Head of caudate nucleus (tissue), 42 donors: Measurements from ENCODE around the gene PHF14.
"Not testable (repeated sequence)": the region's sequence is repeated elsewhere in the genome, so short reads cannot be mapped to it uniquely, and the experiment has no call there.

Experiments
- DNase-seq, 42 donors: peaks; one replicate each; pipeline versions ENCODE4 v3.0.0 to v3.0.0-alpha.2; 2020 to 2021; ENCODE audit warnings: mixed read lengths in 7 of 42
- intact Hi-C: fragments of 100-400 bp; cut with DNase I; formaldehyde crosslinking; loops from one replicate; pipeline ENCODE4 v1.15.0; 2022

Gene PHF14, protein sequence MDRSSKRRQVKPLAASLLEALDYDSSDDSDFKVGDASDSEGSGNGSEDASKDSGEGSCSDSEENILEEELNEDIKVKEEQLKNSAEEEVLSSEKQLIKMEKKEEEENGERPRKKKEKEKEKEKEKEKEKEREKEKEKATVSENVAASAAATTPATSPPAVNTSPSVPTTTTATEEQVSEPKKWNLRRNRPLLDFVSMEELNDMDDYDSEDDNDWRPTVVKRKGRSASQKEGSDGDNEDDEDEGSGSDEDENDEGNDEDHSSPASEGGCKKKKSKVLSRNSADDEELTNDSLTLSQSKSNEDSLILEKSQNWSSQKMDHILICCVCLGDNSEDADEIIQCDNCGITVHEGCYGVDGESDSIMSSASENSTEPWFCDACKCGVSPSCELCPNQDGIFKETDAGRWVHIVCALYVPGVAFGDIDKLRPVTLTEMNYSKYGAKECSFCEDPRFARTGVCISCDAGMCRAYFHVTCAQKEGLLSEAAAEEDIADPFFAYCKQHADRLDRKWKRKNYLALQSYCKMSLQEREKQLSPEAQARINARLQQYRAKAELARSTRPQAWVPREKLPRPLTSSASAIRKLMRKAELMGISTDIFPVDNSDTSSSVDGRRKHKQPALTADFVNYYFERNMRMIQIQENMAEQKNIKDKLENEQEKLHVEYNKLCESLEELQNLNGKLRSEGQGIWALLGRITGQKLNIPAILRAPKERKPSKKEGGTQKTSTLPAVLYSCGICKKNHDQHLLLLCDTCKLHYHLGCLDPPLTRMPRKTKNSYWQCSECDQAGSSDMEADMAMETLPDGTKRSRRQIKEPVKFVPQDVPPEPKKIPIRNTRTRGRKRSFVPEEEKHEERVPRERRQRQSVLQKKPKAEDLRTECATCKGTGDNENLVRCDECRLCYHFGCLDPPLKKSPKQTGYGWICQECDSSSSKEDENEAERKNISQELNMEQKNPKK

DNA sequence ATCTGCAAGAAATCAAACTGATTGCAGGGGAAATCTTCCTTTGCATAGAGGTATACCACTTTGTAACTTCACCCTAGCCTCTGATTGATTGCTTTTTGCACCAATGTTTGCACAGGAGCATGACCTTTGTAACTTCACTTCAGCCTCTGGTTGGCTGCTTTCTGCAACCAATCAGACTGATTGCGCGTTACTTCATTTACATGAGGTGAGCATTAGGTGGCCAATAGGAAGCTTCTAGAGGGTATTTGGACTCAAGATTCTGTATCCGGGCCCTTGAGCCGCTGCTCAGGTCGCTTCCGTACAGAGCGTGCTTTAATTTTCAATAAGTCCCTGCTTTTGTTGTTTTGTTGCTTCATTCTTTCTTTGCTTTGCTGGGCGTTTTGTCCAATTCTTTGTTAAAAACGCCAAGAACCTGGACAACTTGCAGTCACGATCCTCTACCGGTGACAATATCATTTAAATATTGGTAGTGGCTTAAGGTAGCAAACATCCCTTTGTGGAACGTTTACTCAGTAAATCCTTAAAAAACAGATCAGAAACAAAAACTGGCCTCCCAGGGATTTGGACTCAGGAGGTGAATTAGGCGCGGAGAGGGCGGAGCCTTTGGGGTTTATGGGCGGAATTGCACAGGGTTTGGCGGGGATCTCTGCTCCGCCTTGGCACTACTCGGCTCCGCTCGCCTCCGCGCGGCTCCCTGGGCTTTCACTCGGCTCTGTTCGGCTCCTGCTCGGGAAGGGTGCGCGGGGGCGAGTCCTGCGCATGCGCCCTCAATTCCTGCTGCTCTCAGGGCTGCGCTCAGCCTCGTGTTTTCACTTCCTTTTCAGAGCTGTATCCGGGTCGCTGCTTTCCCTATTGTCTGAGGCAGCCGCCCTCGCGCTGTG, at the start of gene PHF14:
TSS of gene PHF14 (plus strand) at position 812 of the 881 bp plus-strand sequence. CDS start 452 bp downstream, outside the sequence.
- DNase-seq, result peak; percentile 93 to 99 (median 97)
- intact Hi-C loops, result loop anchor here (2.0 kb wide), 1 partner anchor 32 kb away; a partner anchor contains a TSS

DNA sequence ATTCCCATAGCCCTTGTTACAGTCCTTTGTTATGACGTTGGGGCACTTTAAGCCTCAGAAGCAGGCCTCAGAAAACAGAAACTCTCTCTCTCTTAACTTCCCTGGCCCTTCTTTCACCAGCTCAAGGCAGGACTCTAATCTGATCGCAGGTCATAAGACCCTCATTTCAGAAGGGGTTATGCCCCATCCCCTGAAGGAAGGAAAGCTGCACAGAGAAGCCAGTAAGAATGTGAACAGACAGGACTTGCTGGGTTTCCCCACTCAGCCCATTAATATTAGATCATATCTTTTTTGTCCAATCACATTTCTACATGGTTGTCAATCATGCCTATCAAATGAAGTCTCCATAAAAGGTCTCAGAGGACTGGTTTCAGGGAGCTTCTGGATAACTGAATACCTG, 49.3 kb upstream of the PHF14 start:
- DNase-seq, result no peak
- intact Hi-C loops, result no loop called here

DNA sequence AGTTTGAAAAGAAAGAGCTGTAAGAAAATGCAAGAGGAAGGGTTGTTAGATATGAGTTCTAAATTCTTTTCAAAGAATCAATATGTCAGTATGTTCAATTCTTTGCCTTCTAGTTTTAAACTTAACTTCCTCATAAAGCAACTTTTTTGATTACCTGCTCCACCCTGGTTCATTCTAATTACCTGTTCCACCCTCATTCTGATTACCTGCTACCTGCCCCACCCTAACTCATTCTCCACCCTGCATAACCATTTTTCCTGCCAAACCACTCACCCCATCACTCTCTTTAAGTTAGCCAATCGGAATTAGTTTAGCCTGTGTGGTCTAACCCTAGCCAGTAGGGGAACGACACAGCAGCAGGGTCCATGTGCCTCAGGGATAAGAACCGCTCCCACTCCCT, 45.5 kb upstream of the PHF14 start:
- DNase-seq, intact Hi-C loops: not testable (repeated sequence)

DNA sequence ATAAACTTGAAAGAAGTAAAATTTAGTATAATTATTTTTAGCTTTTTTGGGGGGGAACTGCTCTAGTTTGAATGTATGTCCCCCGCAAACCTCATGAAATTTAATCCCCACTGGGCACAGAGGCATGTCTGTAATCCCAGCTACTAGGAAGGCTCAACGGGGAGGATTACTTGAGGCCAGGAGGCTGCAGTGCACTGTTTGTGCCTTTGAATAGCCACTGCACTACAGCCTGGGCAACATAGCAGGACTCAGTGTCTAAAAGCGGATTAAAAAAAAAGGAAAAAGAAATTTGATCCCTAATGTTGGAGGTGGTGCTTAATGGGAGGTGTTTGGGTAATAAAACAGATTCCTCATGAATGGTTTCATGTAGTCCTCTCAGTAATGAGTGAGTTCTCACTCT, 43.1 kb upstream of the PHF14 start:
- intact Hi-C loops, result no loop called here

DNA sequence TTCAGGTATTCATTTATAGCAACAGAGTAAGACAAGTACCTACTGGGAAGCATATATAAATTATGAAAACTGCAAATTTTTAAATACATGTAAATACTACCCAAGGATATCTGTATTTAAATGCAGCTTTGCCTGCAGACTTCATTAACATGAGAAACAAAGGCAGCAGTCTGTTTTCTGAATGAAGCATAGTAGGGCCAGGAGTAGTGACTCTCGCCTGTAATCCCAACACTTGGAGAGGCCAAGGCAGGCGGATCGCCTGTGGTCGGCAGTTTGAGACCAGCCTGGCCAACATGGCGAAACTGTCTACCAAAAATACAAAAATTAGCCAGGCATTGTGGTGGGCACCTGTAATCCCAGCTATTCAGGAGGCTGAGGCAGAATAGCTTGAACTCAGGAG, 42.5 kb upstream of the PHF14 start:
- DNase-seq, result no peak
- intact Hi-C loops, result no loop called here

More for the DNA sequence above, 43.1 kb upstream of the PHF14 start:
- no peak for DNase-seq

DNA sequence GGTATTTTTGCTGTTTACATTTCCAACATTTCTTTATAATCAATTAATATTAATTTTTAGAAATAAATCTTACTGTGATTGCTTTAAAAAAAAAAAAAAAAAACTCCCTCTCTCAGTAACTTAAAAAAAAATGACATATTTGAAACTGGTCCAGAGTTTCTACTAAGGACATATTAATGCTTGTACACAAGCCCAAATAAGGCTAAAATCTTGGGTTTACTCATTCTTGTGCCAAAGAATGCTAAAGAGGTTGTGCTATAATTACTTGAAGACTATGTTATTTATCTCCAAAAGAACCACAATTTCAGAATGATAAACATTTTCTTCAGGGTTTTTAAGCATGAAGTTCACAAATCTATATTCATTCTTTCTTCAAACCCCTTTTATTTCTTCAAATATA, 39.4 kb upstream of the PHF14 start:
- DNase-seq, result no peak
- intact Hi-C loops, result no loop called here

DNA sequence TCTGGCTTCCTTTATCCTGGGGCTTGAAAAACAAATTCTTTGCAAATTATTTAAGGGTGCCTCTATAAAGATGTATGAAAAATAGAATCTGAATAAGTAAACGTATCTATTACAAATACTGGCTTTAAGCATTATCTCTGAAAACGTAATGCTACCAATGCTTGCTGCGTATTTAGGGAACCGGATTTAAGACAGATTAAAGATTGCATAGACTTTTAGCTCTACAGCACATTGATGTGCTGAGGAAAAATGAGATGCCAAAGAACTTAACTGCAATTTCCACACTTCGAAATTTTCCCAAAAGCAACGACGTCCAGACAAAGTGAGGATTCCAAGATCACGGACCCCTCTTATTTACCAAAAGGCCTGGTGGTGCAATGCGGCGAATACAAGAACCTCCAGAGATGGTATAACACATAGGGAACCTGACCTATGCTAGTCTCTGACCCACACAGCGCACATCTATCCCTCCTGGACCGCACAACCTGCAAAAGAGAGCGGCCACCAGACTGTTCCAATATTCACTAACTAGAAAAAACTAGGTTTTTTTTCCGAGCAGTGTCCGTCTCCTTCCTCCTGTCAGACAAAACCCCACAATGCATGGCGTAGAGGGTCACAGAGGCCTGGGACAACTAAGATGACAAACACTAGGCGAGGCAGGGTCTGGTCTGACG, 34.3 kb upstream of the PHF14 start:
- intact Hi-C loops, result no loop called here
- DNase-seq, result peak in 11 of 42 donors; percentile 6 to 34 (median 21)

DNA sequence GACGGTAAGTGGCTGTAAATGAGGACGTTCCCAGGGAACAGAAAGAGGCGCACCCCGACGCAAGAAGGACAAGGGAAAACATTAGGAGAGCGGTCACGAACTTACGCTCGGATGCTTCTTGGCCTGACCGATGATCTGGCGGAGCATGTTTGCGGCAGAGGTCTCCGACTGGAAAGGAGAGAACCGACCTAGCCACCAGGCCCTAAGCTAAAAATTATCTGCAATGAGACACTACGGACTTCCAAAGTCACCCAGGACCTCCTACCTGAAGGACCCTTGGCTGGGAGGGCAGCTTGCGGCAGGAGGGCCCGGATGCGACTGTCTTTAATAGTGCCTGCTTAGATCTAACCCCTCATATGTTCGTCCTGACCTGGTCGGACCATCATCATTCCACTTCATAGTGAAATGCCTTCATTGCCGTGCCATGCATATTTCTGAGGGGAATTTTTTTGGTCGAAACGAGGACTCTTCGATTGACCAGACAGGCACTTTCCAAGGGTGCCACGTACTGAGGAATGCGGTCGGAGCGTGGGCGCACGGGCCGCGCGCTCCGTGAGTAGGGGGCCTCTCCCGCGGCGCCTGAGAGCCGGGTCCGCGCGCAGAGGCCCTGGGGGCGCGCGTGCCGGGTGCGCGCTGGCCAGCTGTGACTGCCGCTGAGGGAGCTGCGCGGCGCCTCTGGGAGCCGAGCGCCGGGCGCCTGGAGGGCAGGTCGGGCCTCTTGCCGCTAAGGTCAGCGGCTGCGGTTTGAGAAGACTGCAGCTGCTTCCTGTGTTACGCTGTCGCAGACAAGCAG, 33.6 kb upstream of the PHF14 start:
- intact Hi-C loops, result loop anchor here (2.0 kb wide), 1 partner anchor 33 kb away; the partner anchor contains the start of gene PHF14
- peak; percentile 75 to 95 (median 88) for DNase-seq

DNA sequence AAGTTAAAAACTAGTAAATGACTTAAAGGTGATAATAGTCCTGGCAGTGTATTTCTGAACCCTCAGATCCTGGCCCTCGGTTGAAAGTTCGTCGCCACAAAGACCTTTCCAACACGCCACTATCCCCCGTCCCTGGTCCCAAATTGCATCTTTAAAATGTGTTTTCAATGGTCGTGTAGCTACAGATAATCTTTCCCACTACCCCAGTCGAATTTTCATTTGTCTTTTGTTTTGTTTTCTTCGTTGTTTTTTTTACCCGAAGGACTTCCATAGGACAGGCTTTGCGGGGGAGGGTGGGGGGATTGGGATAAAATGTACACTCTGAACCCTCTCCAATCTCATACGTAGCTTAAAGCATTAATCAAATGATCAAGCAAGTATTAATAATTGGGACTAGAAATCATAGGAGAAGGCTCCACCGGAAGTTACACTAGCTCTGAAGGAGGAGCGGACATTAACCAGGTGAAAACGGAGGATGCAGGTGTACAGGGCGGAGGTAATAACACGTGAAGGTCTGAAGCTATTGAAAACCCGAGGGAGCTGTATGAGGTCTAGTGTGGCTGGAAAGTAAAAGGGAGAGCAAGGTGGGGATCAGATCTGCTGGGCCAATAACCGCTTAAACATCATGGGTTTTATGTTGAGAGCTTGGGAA, 32.8 kb upstream of the PHF14 start:
- intact Hi-C loops, result loop anchor here (2.0 kb wide), 1 partner anchor 32 kb away; the partner anchor contains the start of gene PHF14
- DNase-seq, result peak in 2 of 42 donors; percentile 7

DNA sequence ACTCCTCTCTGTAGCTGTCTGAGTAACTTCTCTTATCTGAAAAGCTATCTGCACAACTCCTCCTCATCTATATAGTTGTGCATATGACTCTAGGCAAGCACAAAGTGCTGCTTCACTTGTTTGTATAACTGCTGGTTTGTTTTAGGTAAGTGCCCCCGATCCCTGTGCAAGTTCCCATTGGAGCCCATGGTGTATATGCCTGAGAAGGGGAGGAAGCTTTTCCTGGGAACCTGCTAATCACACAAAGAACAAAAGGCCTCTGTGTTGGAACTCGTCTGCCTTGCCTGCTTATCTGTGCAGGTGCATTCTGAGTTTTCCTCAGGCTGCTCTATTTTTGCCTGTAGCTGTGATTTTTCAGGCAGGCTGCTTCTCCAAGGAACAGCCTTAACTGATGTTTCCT, 23.2 kb upstream of the PHF14 start:
- intact Hi-C loops, result no loop called here

DNA sequence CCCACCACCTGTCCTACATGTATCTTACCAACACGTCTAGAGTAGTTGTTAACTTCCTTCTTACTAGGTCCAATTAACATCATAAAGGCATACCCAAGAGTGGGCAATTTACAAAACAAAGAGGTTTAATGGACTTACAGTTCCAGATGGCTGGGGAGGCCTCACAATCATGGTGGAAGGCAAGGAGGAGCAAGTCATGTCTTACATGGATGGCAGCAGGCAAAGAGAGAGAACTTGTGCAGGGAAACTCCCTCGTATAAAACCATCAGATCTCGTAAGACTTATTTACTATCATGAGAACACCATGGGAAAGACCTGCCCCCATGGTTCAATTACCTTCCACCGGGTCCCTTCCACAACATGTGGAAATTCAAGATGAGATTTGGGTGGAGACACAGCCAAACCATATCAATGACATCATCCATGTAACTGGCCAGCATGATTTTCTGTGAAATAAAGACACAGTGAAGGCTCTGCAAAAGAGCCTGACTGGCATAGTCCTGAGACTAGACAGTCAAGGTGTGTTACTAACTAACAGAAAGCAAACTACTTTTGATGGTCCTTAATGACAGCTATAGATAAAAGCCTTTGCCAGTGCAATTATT, 22.6 kb upstream of the PHF14 start:
- DNase-seq, intact Hi-C loops: not testable (repeated sequence)

More for the DNA sequence above, 23.2 kb upstream of the PHF14 start:
- DNase-seq, result peak in 6 of 42 donors; percentile 5 to 47 (median 20)

DNA sequence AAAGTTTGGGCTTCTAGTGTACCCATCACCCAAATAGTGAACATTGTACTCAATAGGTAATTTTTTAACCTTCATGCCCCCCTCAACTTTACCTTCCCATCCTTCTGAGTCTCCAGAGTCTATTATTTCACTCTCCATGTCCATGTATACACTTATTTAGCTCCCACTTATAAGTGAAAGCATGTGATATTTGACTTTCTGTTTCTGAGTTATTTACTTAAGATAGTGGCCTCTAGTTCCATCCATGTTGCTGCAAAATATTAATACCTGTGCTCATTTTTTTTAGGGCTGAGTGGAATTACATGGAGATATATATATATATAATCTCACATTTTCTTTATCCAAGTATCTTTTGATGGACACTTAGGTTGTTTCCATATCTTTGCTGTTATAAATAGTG, 21.1 kb upstream of the PHF14 start:
- DNase-seq, result no peak
- intact Hi-C loops, result no loop called here

DNA sequence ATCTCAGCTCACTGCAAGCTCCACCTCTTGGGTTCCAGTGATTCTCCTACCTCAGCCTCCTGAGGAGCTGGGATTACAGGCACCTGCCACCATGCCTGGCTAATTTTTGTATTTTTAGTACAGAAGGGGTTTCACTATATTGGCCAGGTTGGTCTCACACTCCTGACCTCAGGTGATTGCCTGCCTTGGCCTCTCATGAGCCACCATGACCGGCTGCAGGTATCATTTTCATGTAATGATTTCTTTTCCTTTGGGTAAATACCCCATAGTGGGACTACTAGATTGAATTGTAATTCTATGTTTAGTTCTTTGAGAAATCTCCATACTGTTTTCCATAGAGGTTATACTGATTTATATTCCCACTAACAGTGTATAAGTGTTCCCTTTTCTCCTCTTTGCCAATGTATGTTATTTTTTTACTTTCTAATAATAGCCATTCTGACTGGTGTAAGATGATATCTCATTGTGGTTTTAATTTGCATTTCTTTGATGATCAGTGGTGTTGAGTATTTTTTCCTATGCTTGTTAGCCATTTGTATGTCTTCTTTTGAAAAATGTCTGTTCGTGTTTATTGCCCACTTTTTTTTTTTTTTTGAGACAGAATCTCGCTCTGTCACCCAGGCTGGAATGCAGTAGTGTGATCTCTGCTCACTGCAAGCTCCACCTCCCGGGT, 20.5 kb upstream of the PHF14 start:
- DNase-seq, intact Hi-C loops: not testable (repeated sequence)

DNA sequence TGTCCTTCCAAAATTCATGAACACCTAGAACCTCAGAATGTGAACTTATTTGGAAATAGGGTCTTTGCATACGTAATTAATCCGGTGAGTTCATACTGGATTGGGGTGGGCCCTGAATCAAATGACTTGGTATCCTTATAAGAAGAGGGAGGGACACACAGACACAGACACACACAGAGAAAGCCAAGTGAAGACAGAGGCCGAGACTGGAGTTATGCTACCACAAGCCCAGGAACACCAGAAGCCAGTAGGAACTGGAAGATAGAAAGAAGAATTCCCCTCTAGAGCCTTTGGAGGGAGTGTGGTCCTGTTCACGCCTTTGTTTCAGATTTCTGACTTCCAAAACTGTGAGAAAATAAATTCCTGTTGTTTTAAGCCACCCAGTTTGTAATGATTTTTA, 17.1 kb upstream of the PHF14 start:
- DNase-seq, result no peak
- intact Hi-C loops, result no loop called here

DNA sequence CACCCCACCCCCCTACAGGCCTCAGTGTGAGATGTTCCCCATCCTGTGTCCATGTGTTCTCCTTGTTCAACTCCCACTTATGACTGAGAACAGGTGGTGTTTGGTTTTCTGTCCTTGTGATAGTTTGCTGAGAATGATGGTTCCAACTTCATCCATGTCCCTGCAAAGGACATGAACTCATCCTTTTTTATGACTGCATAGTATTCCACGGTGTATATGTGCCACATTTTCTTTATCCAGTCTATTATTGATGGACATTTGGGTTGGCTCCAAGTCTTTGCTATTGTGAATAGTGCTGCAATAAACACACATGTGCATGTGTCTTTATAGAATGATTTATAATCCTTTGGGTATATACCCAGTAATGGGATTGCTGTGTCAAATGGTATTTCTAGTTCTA, 13.4 kb upstream of the PHF14 start:
- DNase-seq, intact Hi-C loops: not testable (repeated sequence)

DNA sequence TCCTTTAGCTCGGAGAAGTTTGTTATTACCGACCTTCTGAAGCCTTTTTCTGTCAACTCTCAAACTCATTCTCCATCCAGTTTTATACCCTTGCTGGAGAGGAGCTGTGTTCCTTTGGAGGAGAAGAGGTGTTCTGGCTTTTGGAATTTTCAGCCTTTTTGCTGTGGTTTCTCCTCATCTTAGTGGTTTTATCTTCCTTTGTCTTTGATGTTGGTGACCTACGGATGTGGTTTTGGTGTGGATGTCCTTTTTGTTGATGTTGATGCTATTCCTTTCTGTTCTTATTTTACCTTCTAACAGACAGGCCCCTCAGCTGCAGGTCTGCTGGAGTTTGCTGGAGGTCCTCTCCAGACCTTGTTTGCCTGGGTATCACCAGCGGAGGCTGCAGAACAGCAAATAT, 8.7 kb upstream of the PHF14 start:
- intact Hi-C loops, DNase-seq: not testable (repeated sequence)
